Endothelial cell of umbilical vein (primary cell): ENCODE data around the gene ARHGEF10L. TPM values are rescaled to one million over a fixed set of nuclear protein-coding genes. Genes with fewer than 3 reads are reported as not detected.

Source experiments
- BruUV-seq: library from RNA; stranded (reverse); fragments of 400-500 nt; replicated peaks from 2 replicates; lab custom pipeline; 2021; lab: Mats Ljungman, UMichigan
- CTCF ChIA-PET: fragments of 300-600, 350-600 bp; sonication (Branson Sonifier 250); formaldehyde crosslinking; loops from one replicate; lab custom pipeline; 2021; ENCODE audit warnings: antibody characterized with exemption, inconsistent platforms; lab: Charles Lee
- POLR2A ChIA-PET: fragments of 300-600, 350-600 bp; sonication (Branson Sonifier 250); formaldehyde crosslinking; loops from one replicate; lab custom pipeline; 2021; ENCODE audit warnings: antibody characterized with exemption, inconsistent platforms; lab: Charles Lee
- DNase-seq: peaks from one replicate; pipeline ENCODE4 v3.0.0-alpha.2; 2011; ENCODE audit warnings: low read depth, low spot score
- FAIRE-seq: peaks from 2 replicates; lab custom pipeline; 2011; peaks lifted over from hg19 to GRCh38; lab: Jason Lieb, UNC
- H2AFZ ChIP-seq: 2 replicates; pipeline ENCODE4 v1.6.0; 2012; ENCODE audit warnings: low read depth, low read length, control low read depth, inconsistent platforms
- H3K27ac ChIP-seq: 2 replicates; pipeline ENCODE4 v1.5.1; 2011; ENCODE audit warnings: low read depth, mild to moderate bottlenecking, control low read depth, low read length, moderate library complexity; ENCODE audit not compliant: insufficient read depth
- H3K27me3 ChIP-seq, 2 experiments: 2 replicates each; pipeline versions ENCODE4 v1.6.0 to v1.6.1; 2011; ENCODE audit warnings: low read length in 2 of 2, mixed read lengths in 1 of 2; ENCODE audit not compliant: control insufficient read depth in 2 of 2, insufficient read depth in 2 of 2
- H3K36me3 ChIP-seq, 2 experiments: 2 replicates in 1 of 2; 3 replicates in 1 of 2; pipeline ENCODE4 v1.5.1; 2011; ENCODE audit warnings: low read length in 2 of 2, mild to moderate bottlenecking in 1 of 2, moderate library complexity in 1 of 2; ENCODE audit not compliant: control insufficient read depth in 2 of 2, insufficient read depth in 2 of 2; ENCODE audit errors: extremely low read depth in 1 of 2
- H3K4me1 ChIP-seq: 3 replicates; pipeline ENCODE4 v1.5.1; 2011; ENCODE audit warnings: mild to moderate bottlenecking, low read length; ENCODE audit not compliant: control insufficient read depth, insufficient read depth; ENCODE audit errors: extremely low read depth
- H3K4me2 ChIP-seq: 2 replicates; pipeline ENCODE4 v1.6.1; 2011; ENCODE audit warnings: low read length, control low read depth, mixed read lengths; ENCODE audit not compliant: insufficient read depth
- H3K4me3 ChIP-seq, 3 experiments: fragments of 200-600 bp in 1 of 3; sonication (generic), shearing (Covaris generic) in 1 of 3; replicated peaks in 1 of 3; 2 replicates each; pipeline ENCODE4 v1.5.1; 2011 to 2016; ENCODE audit warnings: control low read depth in 3 of 3, low read length in 3 of 3, mild to moderate bottlenecking in 2 of 3, inconsistent platforms in 1 of 3, low read depth in 1 of 3, moderate library complexity in 1 of 3; ENCODE audit not compliant: insufficient read depth in 1 of 3
- H3K79me2 ChIP-seq: 2 replicates; pipeline ENCODE4 v1.6.0; 2012; ENCODE audit warnings: low read length, inconsistent platforms; ENCODE audit not compliant: control insufficient read depth, insufficient read depth
- H3K9ac ChIP-seq: replicated peaks from 2 replicates; pipeline ENCODE3; 2011; ENCODE audit warnings: low read length, control low read depth; ENCODE audit not compliant: insufficient read depth; ENCODE audit errors: extremely low read depth
- H3K9me1 ChIP-seq: replicated peaks from 3 replicates; pipeline ENCODE4 v1.6.0; 2011; ENCODE audit warnings: mild to moderate bottlenecking, low read length; ENCODE audit not compliant: control insufficient read depth, insufficient read depth; ENCODE audit errors: extremely low read depth
- H3K9me3 ChIP-seq: replicated peaks from 2 replicates; pipeline ENCODE4 v1.5.1; 2012; ENCODE audit warnings: low read length, inconsistent platforms; ENCODE audit not compliant: control insufficient read depth, insufficient read depth
- H4K20me1 ChIP-seq: replicated peaks from 2 replicates; pipeline ENCODE3; 2011; ENCODE audit warnings: mild to moderate bottlenecking, low read length; ENCODE audit not compliant: control insufficient read depth, insufficient read depth; ENCODE audit errors: extremely low read depth
- EZH2 ChIP-seq: IDR thresholded peaks from 2 replicates; pipeline ENCODE4 v1.6.1; 2012; ENCODE audit warnings: borderline replicate concordance, low read depth, mild to moderate bottlenecking, moderate library complexity, low read length, inconsistent platforms; ENCODE audit not compliant: severe bottlenecking
- FOS ChIP-seq: IDR thresholded peaks from 2 replicates; pipeline ENCODE4 v1.6.1; 2011; ENCODE audit warnings: mild to moderate bottlenecking, low read length, moderate library complexity, borderline replicate concordance; ENCODE audit not compliant: insufficient read depth
- GATA2 ChIP-seq: IDR thresholded peaks from 2 replicates; pipeline ENCODE4 v1.7.0; 2011; ENCODE audit warnings: low read depth, mild to moderate bottlenecking, moderate library complexity, mixed read lengths, low read length; ENCODE audit not compliant: insufficient read length, insufficient read depth
- JUN ChIP-seq: IDR thresholded peaks from 2 replicates; pipeline ENCODE4 v1.6.1; 2011; ENCODE audit warnings: borderline replicate concordance, low read depth; ENCODE audit not compliant: insufficient read length, insufficient read depth
- MYC ChIP-seq: IDR thresholded peaks from one replicate; pipeline ENCODE4 v1.6.1; 2011; ENCODE audit warnings: mild to moderate bottlenecking, low read depth, low read length
- POLR2A ChIP-seq: IDR thresholded peaks from 2 replicates; pipeline ENCODE4 v1.6.1; 2012; ENCODE audit warnings: low read depth, mild to moderate bottlenecking, control low read depth, low read length
- POLR2AphosphoS5 ChIP-seq: IDR thresholded peaks from 2 replicates; pipeline ENCODE4 v1.6.1; 2012; ENCODE audit warnings: low read depth, mild to moderate bottlenecking, control low read depth, low read length, moderate library complexity; ENCODE audit not compliant: insufficient read depth
- dilution Hi-C: fragments of 300-500 bp; cut with MboI; formaldehyde crosslinking; loops from one replicate; pipeline ENCODE4 v1.15.0; 2019; ENCODE audit warnings: low sequenced_read_pairs; ENCODE audit not compliant: extremely low pct_ligation_motif_present
- intact Hi-C: fragments of 100-400 bp; cut with micrococcal nuclease; formaldehyde crosslinking; loops from one replicate; pipeline ENCODE4 v1.10.0; 2022
- polyA plus RNA-seq, 4 experiments: library from polyadenylated mRNA; depleted of rRNA in 3 of 4; stranded (reverse) in 3 of 4; unstranded in 1 of 4; fragments of >200 nt; gene quantifications; 2 replicates each; pipeline versions ENCODE4 v1.2.1 to v1.2.3, GENCODE V29; 2011 to 2012; ENCODE audit warnings: missing spikeins in 1 of 4
- total RNA-seq: library from RNA; stranded (reverse); gene quantifications from 2 replicates; pipeline ENCODE4 v1.2.3, GENCODE V29; 2021
- TF ChIP-seq, protein P1 (sequence below): IDR thresholded peaks from 2 replicates; pipeline ENCODE4 v1.6.1; 2011; ENCODE audit not compliant: insufficient read depth, insufficient read length
- TF ChIP-seq, protein P2 (sequence below), 2 donors: IDR thresholded peaks; 1 replicate in 1 of 2; 2 replicates in 1 of 2; pipeline ENCODE4 v1.5.1; 2011; ENCODE audit warnings: low read length in 2 of 2, mild to moderate bottlenecking in 2 of 2, moderate library complexity in 2 of 2, control low read depth in 1 of 2, inconsistent platforms in 1 of 2, low read depth in 1 of 2; ENCODE audit not compliant: insufficient read depth in 1 of 2; ENCODE audit errors: extremely low read depth in 1 of 2

Gene ARHGEF10L
- total and polyA plus RNA-seq, 2 donors (not counting 3 experiments of a cell fraction or from before 2014, with no cell fraction given), result 1.9 to 5.2 TPM

DNA sequence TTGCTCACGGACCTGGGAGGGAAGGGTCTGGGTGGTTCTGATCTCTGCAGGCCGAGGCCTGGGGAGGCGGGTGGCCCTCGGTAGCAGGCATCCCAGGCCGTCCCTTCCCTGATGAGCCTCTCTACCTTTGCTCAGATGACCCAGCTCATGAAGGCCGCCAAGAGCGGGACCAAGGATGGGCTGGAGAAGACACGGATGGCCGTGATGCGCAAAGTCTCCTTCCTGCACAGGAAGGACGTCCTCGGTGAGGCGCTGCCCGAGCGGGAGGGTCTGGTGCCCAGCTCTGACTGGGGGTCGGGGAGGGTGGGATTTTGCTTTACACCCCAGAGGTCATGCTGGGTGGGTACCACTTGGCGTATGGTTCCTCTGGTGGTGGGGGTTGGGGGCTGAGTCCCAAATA lies 76.5 kb downstream of the ARHGEF10L start:
- CTCF ChIA-PET, result interaction anchor here (1.5 kb wide), 1 partner anchor 9 kb away, joined by 4 read pairs; no protein-coding TSS in a partner anchor
- intact Hi-C loops, result no loop called here
- no TSS peak for BruUV-seq

More for the DNA sequence above, 76.5 kb downstream of the ARHGEF10L start:
- no peak for DNase-seq
- no peak overlapping the region for H3K4me2 ChIP-seq
- no peak overlapping the region for H3K27ac ChIP-seq
- TF ChIP-seq EZH2 (no peak), FOS (no peak), JUN (no peak), POLR2A (no peak), GATA2 (no peak), POLR2AphosphoS5 (no peak), MYC (no peak)
- TF ChIP-seq, protein P1, sequence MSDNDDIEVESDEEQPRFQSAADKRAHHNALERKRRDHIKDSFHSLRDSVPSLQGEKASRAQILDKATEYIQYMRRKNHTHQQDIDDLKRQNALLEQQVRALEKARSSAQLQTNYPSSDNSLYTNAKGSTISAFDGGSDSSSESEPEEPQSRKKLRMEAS, result no peak
- TF ChIP-seq, protein P2, sequence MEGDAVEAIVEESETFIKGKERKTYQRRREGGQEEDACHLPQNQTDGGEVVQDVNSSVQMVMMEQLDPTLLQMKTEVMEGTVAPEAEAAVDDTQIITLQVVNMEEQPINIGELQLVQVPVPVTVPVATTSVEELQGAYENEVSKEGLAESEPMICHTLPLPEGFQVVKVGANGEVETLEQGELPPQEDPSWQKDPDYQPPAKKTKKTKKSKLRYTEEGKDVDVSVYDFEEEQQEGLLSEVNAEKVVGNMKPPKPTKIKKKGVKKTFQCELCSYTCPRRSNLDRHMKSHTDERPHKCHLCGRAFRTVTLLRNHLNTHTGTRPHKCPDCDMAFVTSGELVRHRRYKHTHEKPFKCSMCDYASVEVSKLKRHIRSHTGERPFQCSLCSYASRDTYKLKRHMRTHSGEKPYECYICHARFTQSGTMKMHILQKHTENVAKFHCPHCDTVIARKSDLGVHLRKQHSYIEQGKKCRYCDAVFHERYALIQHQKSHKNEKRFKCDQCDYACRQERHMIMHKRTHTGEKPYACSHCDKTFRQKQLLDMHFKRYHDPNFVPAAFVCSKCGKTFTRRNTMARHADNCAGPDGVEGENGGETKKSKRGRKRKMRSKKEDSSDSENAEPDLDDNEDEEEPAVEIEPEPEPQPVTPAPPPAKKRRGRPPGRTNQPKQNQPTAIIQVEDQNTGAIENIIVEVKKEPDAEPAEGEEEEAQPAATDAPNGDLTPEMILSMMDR (IDR thresholded peaks at IDR 0.05; ENCODE audit: extremely low read depth in 1 of 2, insufficient read depth in 1 of 2, low read depth in 1 of 2, low read length in 2 of 2), result no peak
- H3K27me3 ChIP-seq, result no peaks in the 10 kb centered on the region
- no peaks in the 10 kb centered on the region for H3K36me3 ChIP-seq
- dilution Hi-C loops, result no loop called here
- no peak overlapping the region for H3K4me3 ChIP-seq
- no peaks in the 10 kb centered on the region for H3K4me1 ChIP-seq
- H4K20me1 ChIP-seq, result no peaks in the 10 kb centered on the region
- H3K9me3 ChIP-seq, result no peaks in the 10 kb centered on the region
- no peak overlapping the region for H2AFZ ChIP-seq
- no peaks in the 10 kb centered on the region for H3K79me2 ChIP-seq
- POLR2A ChIA-PET, result no interaction called here
- no peak for FAIRE-seq
- no peak overlapping the region for H3K9ac ChIP-seq
- H3K9me1 ChIP-seq, result no peaks in the 10 kb centered on the region
